GM12878 (cell line): ENCODE measurements around the gene CYYR1. TPM values are rescaled to one million over a fixed set of nuclear protein-coding genes. Genes with fewer than 3 reads are reported as not detected.

Experiments
- ATAC-seq: fragments of 200-7000 bp; cut with Tn5 transposase; 3 replicates; pipeline ENCODE4 v1.9.1; 2020; ENCODE audit warnings: mild to moderate bottlenecking, moderate library complexity
- BruUV-seq: library from RNA; stranded (reverse); fragments of 400-500 nt; replicated peaks from 2 replicates; lab custom pipeline; 2021; lab: Mats Ljungman, UMichigan
- CTCF ChIA-PET: fragments of 300-600 bp; sonication (Branson Sonifier 250); formaldehyde crosslinking; extraction: SDS; loops from one replicate; lab custom pipeline; 2021; ENCODE audit warnings: inconsistent platforms; lab: Yijun Ruan, JAX
- POLR2A ChIA-PET: fragments of 350-600 bp; formaldehyde crosslinking; extraction: SDS; loops from one replicate; lab custom pipeline; 2021; ENCODE audit warnings: inconsistent platforms; lab: Charles Lee
- RAD21 ChIA-PET: fragments of 300-600 bp; sonication (Branson Sonifier 250); formaldehyde crosslinking; loops from one replicate; lab custom pipeline; 2023; ENCODE audit warnings: antibody characterized with exemption; ENCODE audit not compliant: unreplicated experiment; lab: Charles Lee
- SMC1A ChIA-PET: fragments of 300-600 bp; sonication (Branson Sonifier 250); formaldehyde crosslinking; loops from one replicate; lab custom pipeline; 2023; ENCODE audit not compliant: unreplicated experiment, uncharacterized antibody; lab: Charles Lee
- DNase-seq: peaks from one replicate; pipeline ENCODE4 v3.0.0-alpha.2; 2011; ENCODE audit warnings: low read depth, low spot score
- FAIRE-seq: peaks from 3 replicates; lab custom pipeline; 2011; peaks lifted over from hg19 to GRCh38; lab: Jason Lieb, UNC
- H2AFZ ChIP-seq: 2 replicates; pipeline ENCODE4 v1.6.0; 2011; ENCODE audit warnings: low read depth, low read length, control low read depth; ENCODE audit not compliant: control insufficient read depth
- H3K27ac ChIP-seq: 2 replicates; pipeline ENCODE4 v1.5.1; 2011; ENCODE audit warnings: control low read depth; ENCODE audit not compliant: control insufficient read depth, insufficient read depth
- H3K27me3 ChIP-seq, 2 experiments: replicated peaks in 1 of 2; 2 replicates each; pipeline versions ENCODE4 v1.6.0 to v1.6.1; 2011; ENCODE audit warnings: low read length in 1 of 2; ENCODE audit not compliant: control insufficient read depth in 2 of 2, insufficient read depth in 2 of 2
- H3K36me3 ChIP-seq, 2 experiments: 2 replicates each; pipeline ENCODE4 v1.5.1; 2011; ENCODE audit warnings: low read length in 1 of 2; ENCODE audit not compliant: control insufficient read depth in 2 of 2, insufficient read depth in 2 of 2
- H3K4me1 ChIP-seq: 2 replicates; pipeline ENCODE4 v1.6.1; 2011; ENCODE audit warnings: mild to moderate bottlenecking, low read length, moderate library complexity, mixed read lengths; ENCODE audit not compliant: control insufficient read depth, insufficient read depth
- H3K4me2 ChIP-seq: 2 replicates; pipeline ENCODE4 v1.6.0; 2011; ENCODE audit warnings: control low read depth; ENCODE audit not compliant: control insufficient read depth, insufficient read depth
- H3K4me3 ChIP-seq: fragments of 200-600 bp; sonication (generic); 2 replicates; pipeline ENCODE4 v1.5.1; 2016
- H3K79me2 ChIP-seq: 2 replicates; pipeline ENCODE4 v1.6.0; 2011; ENCODE audit warnings: low read length; ENCODE audit not compliant: control insufficient read depth, insufficient read depth
- H3K9ac ChIP-seq: 2 replicates; pipeline ENCODE4 v1.8.0; 2011; ENCODE audit warnings: low read length, control low read depth, mixed read lengths; ENCODE audit not compliant: control insufficient read depth, insufficient read depth
- H3K9me3 ChIP-seq: replicated peaks from 3 replicates; pipeline ENCODE4 v1.5.1; 2011; ENCODE audit warnings: mild to moderate bottlenecking, low read length; ENCODE audit not compliant: control insufficient read depth, insufficient read depth
- H4K20me1 ChIP-seq: 2 replicates; pipeline ENCODE4 v1.6.0; 2011; ENCODE audit not compliant: control insufficient read depth, insufficient read depth
- CBX5 ChIP-seq: sonication (generic); IDR thresholded peaks from 2 replicates; pipeline ENCODE4 v1.6.1; 2016; ENCODE audit warnings: low read depth, moderate library complexity, mild to moderate bottlenecking, inconsistent platforms
- CTCF ChIP-seq, 3 experiments: IDR thresholded peaks in 2 of 3; conservative IDR thresholded peaks in 1 of 3; 2 replicates each; pipeline ENCODE4 v1.5.1; 2011; ENCODE audit warnings: low read depth in 3 of 3, low read length in 3 of 3, mild to moderate bottlenecking in 3 of 3, control low read depth in 2 of 3, moderate library complexity in 2 of 3, inconsistent platforms in 1 of 3, mixed read lengths in 1 of 3; ENCODE audit not compliant: control insufficient read depth in 2 of 3, insufficient read depth in 1 of 3; ENCODE audit errors: extremely low read depth in 1 of 3
- E2F4 ChIP-seq: IDR thresholded peaks from 2 replicates; pipeline ENCODE4 v1.6.1; 2012; ENCODE audit warnings: low read depth, low read length, improper control_type of control experiment
- HCFC1 ChIP-seq: fragments of 150-350 bp; IDR thresholded peaks from 2 replicates; pipeline ENCODE4 v1.6.1; 2014; ENCODE audit warnings: low read length
- HDAC6 ChIP-seq: fragments of 200-600 bp; sonication (generic); IDR thresholded peaks from one replicate; pipeline ENCODE4 v1.8.0; 2017; ENCODE audit warnings: antibody characterized with exemption; ENCODE audit not compliant: unreplicated experiment
- MLLT1 ChIP-seq: fragments of 450-650 bp; IDR thresholded peaks from 2 replicates; pipeline ENCODE4 v1.6.1; 2016; ENCODE audit warnings: mild to moderate bottlenecking
- RELB ChIP-seq: fragments of 450-650 bp; IDR thresholded peaks from 2 replicates; pipeline ENCODE4 v1.6.1; 2017; ENCODE audit warnings: low read depth, mild to moderate bottlenecking, moderate library complexity
- SMAD5 ChIP-seq: IDR thresholded peaks from 2 replicates; pipeline ENCODE4 v1.6.1; 2016; ENCODE audit warnings: antibody characterized with exemption, low read depth
- SREBF2 ChIP-seq: IDR thresholded peaks from 2 replicates; pipeline ENCODE4 v1.6.1; 2012; ENCODE audit warnings: mild to moderate bottlenecking, low read length
- TBL1XR1 ChIP-seq: IDR thresholded peaks from 2 replicates; pipeline ENCODE4 v1.6.1; 2012; ENCODE audit warnings: low read depth, low read length, improper control_type of control experiment
- USF2 ChIP-seq: IDR thresholded peaks from 2 replicates; pipeline ENCODE4 v1.6.1; 2011; ENCODE audit warnings: low read depth, low read length, improper control_type of control experiment, borderline replicate concordance
- WRNIP1 ChIP-seq: IDR thresholded peaks from 2 replicates; pipeline ENCODE4 v1.6.1; 2011; ENCODE audit warnings: low read depth, low read length, improper control_type of control experiment, borderline replicate concordance
- ZNF592 ChIP-seq: fragments of 450-650 bp; IDR thresholded peaks from 2 replicates; pipeline ENCODE4 v1.6.1; 2017; ENCODE audit warnings: mild to moderate bottlenecking, moderate library complexity
- WGBS: methylation state at CpG from one replicate; pipeline ENCODE4 v1.1.6; 2016; ENCODE audit warnings: low lambda C conversion rate; ENCODE audit not compliant: insufficient replicate concordance, insufficient coverage; ENCODE audit errors: missing lambda C conversion rate; 5-methylcytosine and 5-hydroxymethylcytosine counted together
- in situ Hi-C: fragments of 300-500 bp; cut with MboI; formaldehyde crosslinking; loops from 9 replicates; pipeline ENCODE4 v1.14.3; 2018; ENCODE audit warnings: mixed read lengths
- intact Hi-C: fragments of 100-400 bp; cut with micrococcal nuclease; formaldehyde crosslinking; loops from one replicate; pipeline ENCODE4 v1.14.2; 2022; ENCODE audit not compliant: unreplicated experiment
- polyA plus RNA-seq, 11 experiments: library from polyadenylated mRNA; depleted of rRNA in 4 of 11; unstranded in 6 of 11; stranded (reverse) in 5 of 11; fragments of >200 nt; fragmentation: Nextera tagmentation in 4 of 11; fragmentation: Illumina TruSeq in 1 of 11; extraction: Ambion mirVana in 4 of 11; extraction: Trizol in 1 of 11; gene quantifications; 1 replicate in 1 of 11; 2 replicates in 10 of 11; pipeline versions ENCODE4 v1.2.1 to v1.2.3, GENCODE V29; 2011 to 2016; ENCODE audit warnings: inconsistent platforms in 2 of 11, missing spikeins in 2 of 11, low read depth in 1 of 11
- total RNA-seq, 4 experiments: library from RNA; depleted of rRNA in 3 of 4; stranded (reverse); fragments of >200 nt in 3 of 4; fragmentation: Illumina TruSeq in 1 of 4; extraction: Trizol in 1 of 4; gene quantifications; 2 replicates each; pipeline versions ENCODE4 v1.2.1 to v1.2.3, GENCODE V29; 2013 to 2021

Gene CYYR1
- total and polyA plus RNA-seq, 10 of the 15 experiments (the other 5 are each of a cell fraction or from before 2014, with no cell fraction given), result 0.11 to 0.13 TPM; not detected in 8

GRCh38 chr21:26443291-26443690 is 129.8 kb downstream of the CYYR1 start:
- H3K9me3 ChIP-seq, result no peaks in the 10 kb centered on the region; the same call in 2 of the 3 replicates
- in situ Hi-C loops, result no loop called here
- ChIA-PET RAD21 (no interaction called here), POLR2A (no interaction called here), SMC1A (no interaction called here), CTCF (no interaction called here)
- no peaks in the 10 kb centered on the region for H3K4me1 ChIP-seq
- H4K20me1 ChIP-seq, result no peaks in the 10 kb centered on the region
- no TSS peak for BruUV-seq
- H3K27me3 ChIP-seq, result no peaks in the 10 kb centered on the region
- no peak for DNase-seq
- no peaks in the 10 kb centered on the region for H3K79me2 ChIP-seq
- no peak overlapping the region for H3K4me2 ChIP-seq
- H2AFZ ChIP-seq, result no peak overlapping the region
- H3K9ac ChIP-seq, result no peak overlapping the region
- intact Hi-C loops, result no loop called here
- H3K4me3 ChIP-seq, result no peak overlapping the region
- H3K36me3 ChIP-seq, result no peaks in the 10 kb centered on the region
- H3K27ac ChIP-seq, result no peak overlapping the region
- no peak for FAIRE-seq
- no peak for ATAC-seq
- 0% methylated on average over 1 of the region's 1 CpG for WGBS
- TF ChIP-seq ZNF592, result no peak
- TF ChIP-seq HDAC6, result no peak
- no peak for TF ChIP-seq HCFC1
- no peak for TF ChIP-seq SMAD5
- TF ChIP-seq USF2, result no peak
- no peak for TF ChIP-seq CBX5
- no peak for TF ChIP-seq MLLT1
- TF ChIP-seq RELB, result no peak
- TF ChIP-seq E2F4, result no peak
- TF ChIP-seq TBL1XR1, result no peak
- no peak for TF ChIP-seq WRNIP1
- no peak for TF ChIP-seq CTCF (IDR thresholded peaks at IDR 0.05 in 2 of 3, conservative IDR thresholded peaks at IDR 0.05 in 1 of 3; ENCODE audit: control insufficient read depth in 2 of 3, extremely low read depth in 1 of 3, insufficient read depth in 1 of 3, low read depth in 3 of 3, low read length in 3 of 3)
- TF ChIP-seq SREBF2, result no peak
